Sigmoid colon (tissue), 7 donors: ENCODE measurements around the gene FAM43B. TPM values are rescaled to one million over a fixed set of nuclear protein-coding genes. Genes with fewer than 3 reads are reported as not detected.
A peak's percentile ranks its signal among the peaks of the same experiment; 100 is the strongest.

Source experiments
- DNase-seq: peaks from one replicate; pipeline ENCODE4 v3.0.0-alpha.2; 2019
- H3K27ac ChIP-seq, 4 donors: fragments of 200-600 bp; sonication (generic); one replicate each; pipeline ENCODE4 v1.5.1; 2016 to 2019; ENCODE audit warnings: mild to moderate bottlenecking in 1 of 4
- H3K27me3 ChIP-seq, 3 donors: fragments of 200-600 bp; sonication (generic); one replicate each; pipeline ENCODE4 v1.5.1; 2019; ENCODE audit warnings: mild to moderate bottlenecking in 1 of 3
- H3K36me3 ChIP-seq, 4 donors: fragments of 200-600 bp; sonication (generic); one replicate each; pipeline ENCODE4 v1.5.1; 2016 to 2019
- H3K4me1 ChIP-seq, 4 donors: fragments of 200-600 bp; sonication (generic); one replicate each; pipeline ENCODE4 v1.5.1; 2017 to 2019
- H3K4me3 ChIP-seq, 4 donors: fragments of 200-600 bp; sonication (generic); one replicate each; pipeline ENCODE4 v1.5.1; 2017 to 2019; ENCODE audit warnings: mild to moderate bottlenecking in 2 of 4, moderate library complexity in 1 of 4
- H3K9me3 ChIP-seq, 4 donors: fragments of 200-600 bp in 3 of 4; sonication (generic) in 3 of 4; one replicate each; pipeline versions ENCODE4 v1.5.1 to v1.6.1; 2013 to 2019
- CTCF ChIP-seq, 4 experiments: fragments of 450-650 bp in 3 of 4; fragments of 200-600 bp in 1 of 4; IDR thresholded peaks; one replicate each; pipeline ENCODE4 v1.5.1; 2016 to 2019; ENCODE audit warnings: antibody characterized with exemption in 4 of 4, mild to moderate bottlenecking in 3 of 4, moderate library complexity in 2 of 4
- EP300 ChIP-seq, 4 donors: sonication (generic); formaldehyde crosslinking; IDR thresholded peaks; one replicate each; pipeline ENCODE4 v1.6.1; 2017; ENCODE audit warnings: antibody characterized with exemption in 4 of 4
- POLR2A ChIP-seq, 2 donors: fragments of 450-650 bp; IDR thresholded peaks; one replicate each; pipeline ENCODE4 v1.6.1; 2016; ENCODE audit warnings: antibody characterized with exemption in 2 of 2, mild to moderate bottlenecking in 2 of 2, moderate library complexity in 2 of 2
- POLR2AphosphoS5 ChIP-seq, 4 donors: sonication (generic); formaldehyde crosslinking; IDR thresholded peaks; one replicate each; pipeline ENCODE4 v1.6.1; 2017; ENCODE audit warnings: antibody characterized with exemption in 4 of 4
- WGBS, 2 donors: extraction: QIAGEN DNeasy Blood & Tissue Kit; methylation state at CpG; one replicate each; pipeline ENCODE4 v1.1.7; 2013; 5-methylcytosine and 5-hydroxymethylcytosine counted together
- intact Hi-C: fragments of 100-400 bp; cut with DNase I; formaldehyde crosslinking; loops from one replicate; pipeline ENCODE4 v1.15.1; 2023
- polyA plus RNA-seq, 3 donors: library from polyadenylated mRNA; stranded (reverse); fragments of 200-250 nt; gene quantifications; one replicate each; pipeline ENCODE4 v1.2.3, GENCODE V29; 2013
- total RNA-seq, 4 donors: library from RNA; depleted of rRNA; stranded (reverse); fragments of >200 nt; gene quantifications; one replicate each; pipeline ENCODE4 v1.1.0, GENCODE V29; 2016
- donor health status: healthy with polysubstance abuse.
- donor health status: Bipolar disorder and iron deficiency.
- donor health status: healthy.

FAM43B gene
- total and polyA plus RNA-seq, 7 donors: 0.23 to 1.7 (median 1.1) TPM; not detected in 1

DNA sequence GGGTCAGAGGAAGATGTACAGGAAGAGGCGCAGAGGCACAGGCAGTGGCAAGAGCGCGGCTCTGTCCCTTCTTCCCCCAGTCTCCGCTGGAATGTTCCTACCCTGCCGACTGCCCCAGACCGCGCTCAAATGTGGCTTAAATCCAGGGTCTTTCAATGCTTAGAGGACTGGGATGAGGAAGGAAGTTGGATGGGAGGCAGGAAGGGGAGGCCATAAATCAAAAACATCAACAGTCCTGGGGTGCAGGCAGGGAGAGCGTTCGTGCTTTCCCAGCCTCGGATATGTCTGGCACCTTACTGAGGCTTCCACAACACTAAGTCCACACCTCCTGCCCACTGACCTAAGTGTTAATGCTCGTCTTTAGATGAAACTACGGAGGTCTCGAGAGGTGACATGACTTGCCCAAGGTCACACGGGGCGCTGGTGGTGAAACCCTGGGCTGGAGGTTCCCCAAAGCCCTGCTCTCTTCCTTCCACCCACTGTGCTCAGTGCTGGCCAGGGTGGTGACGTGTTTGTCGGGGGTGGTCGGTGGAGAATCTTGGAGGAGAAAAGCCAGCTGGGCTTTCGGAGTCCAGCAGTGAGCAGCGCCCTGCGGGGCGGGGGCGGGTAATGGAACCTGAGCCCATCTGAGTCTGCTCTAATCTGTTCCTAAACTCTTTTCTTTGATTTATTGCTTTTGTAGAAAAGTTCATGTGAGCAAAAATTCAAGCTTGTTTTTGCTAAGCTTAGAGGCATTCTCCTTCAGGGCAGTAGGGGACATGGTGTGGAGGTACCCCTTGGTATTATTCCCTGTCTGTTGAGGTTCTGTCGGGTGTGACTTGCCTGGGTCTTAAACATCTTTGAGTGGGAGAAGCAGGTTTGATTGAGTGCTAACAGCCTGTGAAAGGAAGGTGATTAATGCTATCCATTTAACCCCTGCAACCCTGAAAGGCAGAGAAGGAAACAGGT lies 37.2 kb downstream of the FAM43B start:
- WGBS, 2 donors: 16 to 30% methylated on average over 24 of the region's 24 CpGs
- peaks cover 0 to 45% (median 34%) of the 10 kb centered on the region in 3 donors for H3K27me3 ChIP-seq
- H3K4me3 ChIP-seq: peak overlapping the region in 3 of 4 donors; percentile 16 to 27 (median 16)
- H3K9me3 ChIP-seq: no peaks in the 10 kb centered on the region
- no peaks in the 10 kb centered on the region for H3K36me3 ChIP-seq
- DNase-seq: peak; percentile 77
- peak overlapping the region; percentile 56 to 69 (median 64) for H3K27ac ChIP-seq
- H3K4me1 ChIP-seq: peaks cover 0 to 14% (median 8%) of the 10 kb centered on the region in 4 donors
- TF ChIP-seq POLR2AphosphoS5 (IDR thresholded peaks at IDR 0.05): peak in 1 of 4 donors; percentile 28
- TF ChIP-seq POLR2A (IDR thresholded peaks at IDR 0.05): no peak
- intact Hi-C loops: no loop called here

DNA sequence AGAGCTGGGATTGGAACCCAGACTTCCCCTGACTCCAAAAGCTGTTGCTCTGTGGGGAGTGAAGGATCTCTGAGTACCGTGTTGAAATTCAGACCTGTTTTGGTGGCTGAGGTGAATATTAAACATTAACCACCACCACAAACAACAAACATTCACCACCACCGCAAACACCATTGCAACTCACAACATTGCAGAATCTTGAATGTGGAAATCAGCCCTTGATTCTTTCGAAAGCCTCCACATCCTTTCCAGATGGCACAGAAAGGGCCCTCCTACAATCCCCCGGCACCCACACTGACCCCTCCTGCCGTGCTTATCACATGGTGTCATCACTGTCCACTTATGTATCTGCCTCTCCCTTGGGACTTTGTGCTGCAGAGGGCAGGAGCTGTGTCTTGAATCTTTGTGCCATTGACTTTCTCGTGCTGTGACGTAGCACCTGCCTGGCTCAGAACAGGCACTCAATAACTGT lies 38.0 kb downstream of the FAM43B start:
- Histone ChIP-seq H3K4me1 (peaks cover 0 to 14% (median 8%) of the 10 kb centered on the region in 4 donors), H3K36me3 (no peaks in the 10 kb centered on the region), H3K27me3 (peaks cover 0 to 45% (median 29%) of the 10 kb centered on the region in 3 donors), H3K27ac (peak overlapping the region; percentile 56 to 69 (median 64)), H3K4me3 (peak overlapping the region in 1 of 4 donors; percentile 16), H3K9me3 (no peaks in the 10 kb centered on the region)
- intact Hi-C loops: no loop called here
- WGBS, 2 donors: 28 to 47% methylated on average over 7 of the region's 7 CpGs
- TF ChIP-seq POLR2AphosphoS5 (IDR thresholded peaks at IDR 0.05) (peak in 1 of 4 donors; percentile 26), EP300 (IDR thresholded peaks at IDR 0.05) (no peak)
- peak; percentile 69 for DNase-seq

GRCh38 chr1:20593756-20594155 lies 41.4 kb downstream of the FAM43B start:
- WGBS, 2 donors: 64 to 70% methylated on average over 5 of the region's 5 CpGs
- Histone ChIP-seq H3K27me3 (peaks cover 0 to 28% (median 15%) of the 10 kb centered on the region in 3 donors), H3K27ac (no peak overlapping the region), H3K36me3 (no peaks in the 10 kb centered on the region), H3K9me3 (no peaks in the 10 kb centered on the region), H3K4me1 (peaks cover 0 to 13% (median 8%) of the 10 kb centered on the region in 4 donors), H3K4me3 (no peak overlapping the region)
- DNase-seq: no peak
- TF ChIP-seq CTCF (IDR thresholded peaks at IDR 0.05) (no peak), EP300 (IDR thresholded peaks at IDR 0.05) (no peak), POLR2A (IDR thresholded peaks at IDR 0.05) (no peak), POLR2AphosphoS5 (IDR thresholded peaks at IDR 0.05) (no peak)
- intact Hi-C loops: no loop called here

GRCh38 chr1:20594746-20595145 lies 42.4 kb downstream of the FAM43B start:
- Histone ChIP-seq H3K36me3 (no peaks in the 10 kb centered on the region), H3K27me3 (peaks cover 0 to 18% (median 5%) of the 10 kb centered on the region in 3 donors), H3K4me1 (peaks cover 0 to 3% (median under 1%) of the 10 kb centered on the region in 4 donors), H3K4me3 (no peak overlapping the region), H3K9me3 (no peaks in the 10 kb centered on the region), H3K27ac (no peak overlapping the region)
- no peak for DNase-seq
- intact Hi-C loops: no loop called here
- no peak for TF ChIP-seq CTCF (IDR thresholded peaks at IDR 0.05)
- TF ChIP-seq POLR2AphosphoS5 (IDR thresholded peaks at IDR 0.05): no peak
- no peak for TF ChIP-seq EP300 (IDR thresholded peaks at IDR 0.05)
- no peak for TF ChIP-seq POLR2A (IDR thresholded peaks at IDR 0.05)
- 90 to 92% methylated on average over 14 of the region's 14 CpGs for WGBS, 2 donors

- no peaks in the 10 kb centered on the region for H3K4me1 ChIP-seq
- 70 to 77% methylated on average over 6 of the region's 6 CpGs for WGBS, 2 donors
- H3K36me3 ChIP-seq: no peaks in the 10 kb centered on the region
- no peak for DNase-seq
- peaks cover 0 to 5% (median 0%) of the 10 kb centered on the region in 3 donors for H3K27me3 ChIP-seq
- TF ChIP-seq POLR2AphosphoS5 (IDR thresholded peaks at IDR 0.05) (no peak), EP300 (IDR thresholded peaks at IDR 0.05) (no peak), POLR2A (IDR thresholded peaks at IDR 0.05) (no peak), CTCF (IDR thresholded peaks at IDR 0.05) (no peak)
- intact Hi-C loops: no loop called here
- no peak overlapping the region for H3K4me3 ChIP-seq
- H3K9me3 ChIP-seq: no peaks in the 10 kb centered on the region
- H3K27ac ChIP-seq: no peak overlapping the region
Observed at GRCh38 chr1:20596106-20596505, 43.7 kb downstream of the FAM43B start.
